HCT116 (cell line): ENCODE results near the gene SLC38A3.

Source experiments
- CEBPB ChIP-seq: IDR thresholded peaks from 2 replicates; pipeline ENCODE4 v1.6.1; 2012; ENCODE audit warnings: low read depth
- ELF1 ChIP-seq: IDR thresholded peaks from 2 replicates; pipeline ENCODE4 v1.6.1; 2012; ENCODE audit warnings: low read depth, borderline replicate concordance
- EZH2 ChIP-seq: fragments of 200-600 bp; sonication (generic); IDR thresholded peaks from 2 replicates; pipeline ENCODE4 v1.6.1; 2017; ENCODE audit warnings: antibody characterized with exemption, mixed run types
- JUND ChIP-seq: IDR thresholded peaks from 2 replicates; pipeline ENCODE4 v1.6.1; 2012
- POLR2A ChIP-seq: IDR thresholded peaks from 2 replicates; pipeline ENCODE4 v1.7.0; 2011; ENCODE audit warnings: borderline replicate concordance; ENCODE audit not compliant: insufficient read depth, insufficient read length; ENCODE audit errors: extremely low read depth
- POLR2AphosphoS5 ChIP-seq: IDR thresholded peaks from 2 replicates; pipeline ENCODE4 v1.6.1; 2011; ENCODE audit warnings: mild to moderate bottlenecking, low read depth, low read length, moderate library complexity
- SIN3A ChIP-seq: IDR thresholded peaks from 2 replicates; pipeline ENCODE4 v1.6.1; 2012; ENCODE audit warnings: low read depth
- TF ChIP-seq, protein P1 (sequence below), 3 experiments: fragments of 200-600 bp in 1 of 3; sonication (generic) in 1 of 3; IDR thresholded peaks in 2 of 3; conservative IDR thresholded peaks in 1 of 3; 2 replicates each; pipeline ENCODE4 v1.5.1; 2012 to 2017; ENCODE audit warnings: low read depth in 2 of 3, low read length in 2 of 3, antibody characterized with exemption in 1 of 3, borderline replicate concordance in 1 of 3, control low read depth in 1 of 3, mild to moderate bottlenecking in 1 of 3, mixed read lengths in 1 of 3, mixed run types in 1 of 3, moderate library complexity in 1 of 3; ENCODE audit not compliant: insufficient read depth in 1 of 3
- TF ChIP-seq, protein P2 (sequence below): IDR thresholded peaks from 2 replicates; pipeline ENCODE4 v1.6.1; 2012; ENCODE audit warnings: low read depth

DNA sequence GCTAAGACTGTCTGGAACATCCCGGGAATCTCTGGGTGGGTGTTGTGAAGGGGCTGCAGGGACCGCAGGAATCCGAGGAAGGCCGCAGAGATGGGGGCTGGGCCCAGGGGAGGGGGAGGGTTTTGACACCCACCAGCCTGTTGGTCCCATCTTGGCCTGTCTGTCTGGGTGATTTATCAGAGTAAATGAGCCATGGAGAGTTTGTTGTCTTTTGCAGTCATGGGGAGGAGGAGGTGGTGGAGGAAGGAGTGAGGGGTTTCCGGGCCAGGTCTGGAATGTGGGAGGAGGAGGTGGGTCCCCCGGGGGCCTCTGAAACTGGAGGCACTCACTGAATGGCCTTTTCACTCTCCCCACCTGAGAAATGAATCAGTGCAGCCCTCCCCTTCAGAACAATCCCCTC is 38.5 kb upstream of the SLC38A3 start:
- TF ChIP-seq, protein P1, sequence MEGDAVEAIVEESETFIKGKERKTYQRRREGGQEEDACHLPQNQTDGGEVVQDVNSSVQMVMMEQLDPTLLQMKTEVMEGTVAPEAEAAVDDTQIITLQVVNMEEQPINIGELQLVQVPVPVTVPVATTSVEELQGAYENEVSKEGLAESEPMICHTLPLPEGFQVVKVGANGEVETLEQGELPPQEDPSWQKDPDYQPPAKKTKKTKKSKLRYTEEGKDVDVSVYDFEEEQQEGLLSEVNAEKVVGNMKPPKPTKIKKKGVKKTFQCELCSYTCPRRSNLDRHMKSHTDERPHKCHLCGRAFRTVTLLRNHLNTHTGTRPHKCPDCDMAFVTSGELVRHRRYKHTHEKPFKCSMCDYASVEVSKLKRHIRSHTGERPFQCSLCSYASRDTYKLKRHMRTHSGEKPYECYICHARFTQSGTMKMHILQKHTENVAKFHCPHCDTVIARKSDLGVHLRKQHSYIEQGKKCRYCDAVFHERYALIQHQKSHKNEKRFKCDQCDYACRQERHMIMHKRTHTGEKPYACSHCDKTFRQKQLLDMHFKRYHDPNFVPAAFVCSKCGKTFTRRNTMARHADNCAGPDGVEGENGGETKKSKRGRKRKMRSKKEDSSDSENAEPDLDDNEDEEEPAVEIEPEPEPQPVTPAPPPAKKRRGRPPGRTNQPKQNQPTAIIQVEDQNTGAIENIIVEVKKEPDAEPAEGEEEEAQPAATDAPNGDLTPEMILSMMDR (IDR thresholded peaks at IDR 0.05 in 2 of 3, conservative IDR thresholded peaks at IDR 0.05 in 1 of 3; ENCODE audit: borderline replicate concordance in 1 of 3, insufficient read depth in 1 of 3, low read depth in 2 of 3, low read length in 2 of 3), result no peak
- no peak for TF ChIP-seq POLR2A
- TF ChIP-seq SIN3A, result no peak
- no peak for TF ChIP-seq POLR2AphosphoS5
- TF ChIP-seq JUND, result no peak
- TF ChIP-seq EZH2, result no peak
- TF ChIP-seq ELF1, result no peak
- TF ChIP-seq CEBPB, result no peak
- TF ChIP-seq, protein P2, sequence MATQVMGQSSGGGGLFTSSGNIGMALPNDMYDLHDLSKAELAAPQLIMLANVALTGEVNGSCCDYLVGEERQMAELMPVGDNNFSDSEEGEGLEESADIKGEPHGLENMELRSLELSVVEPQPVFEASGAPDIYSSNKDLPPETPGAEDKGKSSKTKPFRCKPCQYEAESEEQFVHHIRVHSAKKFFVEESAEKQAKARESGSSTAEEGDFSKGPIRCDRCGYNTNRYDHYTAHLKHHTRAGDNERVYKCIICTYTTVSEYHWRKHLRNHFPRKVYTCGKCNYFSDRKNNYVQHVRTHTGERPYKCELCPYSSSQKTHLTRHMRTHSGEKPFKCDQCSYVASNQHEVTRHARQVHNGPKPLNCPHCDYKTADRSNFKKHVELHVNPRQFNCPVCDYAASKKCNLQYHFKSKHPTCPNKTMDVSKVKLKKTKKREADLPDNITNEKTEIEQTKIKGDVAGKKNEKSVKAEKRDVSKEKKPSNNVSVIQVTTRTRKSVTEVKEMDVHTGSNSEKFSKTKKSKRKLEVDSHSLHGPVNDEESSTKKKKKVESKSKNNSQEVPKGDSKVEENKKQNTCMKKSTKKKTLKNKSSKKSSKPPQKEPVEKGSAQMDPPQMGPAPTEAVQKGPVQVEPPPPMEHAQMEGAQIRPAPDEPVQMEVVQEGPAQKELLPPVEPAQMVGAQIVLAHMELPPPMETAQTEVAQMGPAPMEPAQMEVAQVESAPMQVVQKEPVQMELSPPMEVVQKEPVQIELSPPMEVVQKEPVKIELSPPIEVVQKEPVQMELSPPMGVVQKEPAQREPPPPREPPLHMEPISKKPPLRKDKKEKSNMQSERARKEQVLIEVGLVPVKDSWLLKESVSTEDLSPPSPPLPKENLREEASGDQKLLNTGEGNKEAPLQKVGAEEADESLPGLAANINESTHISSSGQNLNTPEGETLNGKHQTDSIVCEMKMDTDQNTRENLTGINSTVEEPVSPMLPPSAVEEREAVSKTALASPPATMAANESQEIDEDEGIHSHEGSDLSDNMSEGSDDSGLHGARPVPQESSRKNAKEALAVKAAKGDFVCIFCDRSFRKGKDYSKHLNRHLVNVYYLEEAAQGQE, result no peak
